HCT116 (cell line): Measurements from ENCODE around the gene RAC2.

Source experiments
- CTCF ChIP-seq, 3 experiments: fragments of 200-600 bp in 1 of 3; sonication (generic) in 1 of 3; IDR thresholded peaks in 2 of 3; conservative IDR thresholded peaks in 1 of 3; 2 replicates each; pipeline ENCODE4 v1.5.1; 2012 to 2017; ENCODE audit warnings: low read depth in 2 of 3, low read length in 2 of 3, antibody characterized with exemption in 1 of 3, borderline replicate concordance in 1 of 3, control low read depth in 1 of 3, mild to moderate bottlenecking in 1 of 3, mixed read lengths in 1 of 3, mixed run types in 1 of 3, moderate library complexity in 1 of 3; ENCODE audit not compliant: insufficient read depth in 1 of 3
- REST ChIP-seq: IDR thresholded peaks from 2 replicates; pipeline ENCODE4 v1.6.1; 2012; ENCODE audit warnings: low read depth
- SP1 ChIP-seq: IDR thresholded peaks from 2 replicates; pipeline ENCODE4 v1.6.1; 2012; ENCODE audit warnings: low read depth

GRCh38 chr22:37218399-37218770, 25.7 kb downstream of the RAC2 start:
- no peak for TF ChIP-seq REST
- no peak for TF ChIP-seq SP1
- TF ChIP-seq CTCF (IDR thresholded peaks at IDR 0.05 in 2 of 3, conservative IDR thresholded peaks at IDR 0.05 in 1 of 3; ENCODE audit: borderline replicate concordance in 1 of 3, insufficient read depth in 1 of 3, low read depth in 2 of 3, low read length in 2 of 3): no peak
